Kasumi-1 (cell line): ENCODE data around the gene XPO4.

ENCODE experiments used
- DNase-seq, 2 experiments: peaks; one replicate each; lab custom pipeline; 2025; lab: John Stamatoyannopoulos, UW

The XPO4 gene

GRCh38 chr13:20828539-20829364 lies 73.8 kb downstream of the XPO4 start:
- peak; percentile 34 to 45 for DNase-seq

GRCh38 chr13:20826843-20827560 lies 75.5 kb downstream of the XPO4 start:
- DNase-seq = peak in 1 of 2 experiments; percentile 0

- no peak for DNase-seq
Observed at GRCh38 chr13:20826301-20826700, 76.2 kb downstream of the XPO4 start.

GRCh38 chr13:20825477-20825875 lies 77.1 kb downstream of the XPO4 start:
- no peak for DNase-seq

- DNase-seq = no peak
Observed at GRCh38 chr13:20824762-20825476, 77.6 kb downstream of the XPO4 start.

- no peak for DNase-seq
Observed at GRCh38 chr13:20823071-20823470, 79.5 kb downstream of the XPO4 start.

GRCh38 chr13:20822406-20822805 lies 80.1 kb downstream of the XPO4 start:
- no peak for DNase-seq

- DNase-seq = no peak
Observed at GRCh38 chr13:20819715-20820114, 82.8 kb downstream of the XPO4 start.

- DNase-seq = no peak
Observed at GRCh38 chr13:20815464-20815863, 87.1 kb downstream of the XPO4 start.

GRCh38 chr13:20814224-20814910 lies 88.2 kb downstream of the XPO4 start:
- no peak for DNase-seq

GRCh38 chr13:20812890-20813289 lies 89.7 kb downstream of the XPO4 start:
- no peak for DNase-seq

- no peak for DNase-seq
Observed at GRCh38 chr13:20810808-20811207, 91.7 kb downstream of the XPO4 start.

GRCh38 chr13:20808874-20809273 lies 93.7 kb downstream of the XPO4 start:
- DNase-seq = no peak

GRCh38 chr13:20803180-20803965 lies 99.2 kb downstream of the XPO4 start:
- no peak for DNase-seq

GRCh38 chr13:20801707-20802106 lies 100.8 kb downstream of the XPO4 start:
- peak; percentile 28 to 47 for DNase-seq

- DNase-seq = no peak
Observed at GRCh38 chr13:20799726-20800416, 102.7 kb downstream of the XPO4 start.

- DNase-seq = peak; percentile 24 to 27
Observed at GRCh38 chr13:20798027-20798426, 104.5 kb downstream of the XPO4 start.

GRCh38 chr13:20796791-20797508 lies 105.6 kb downstream of the XPO4 start:
- DNase-seq = peak; percentile 2 to 26

- DNase-seq = no peak
Observed at GRCh38 chr13:20789665-20790064, 112.9 kb downstream of the XPO4 start.

- no peak for DNase-seq
Observed at GRCh38 chr13:20788312-20788711, 114.2 kb downstream of the XPO4 start.
